Thoracic aorta endothelial cell (primary cell): ENCODE data around the gene DDX56. TPM values are rescaled to one million over a fixed set of nuclear protein-coding genes. Genes with fewer than 3 reads are reported as not detected.

Source experiments
- total RNA-seq: library from RNA; depleted of rRNA; stranded (reverse); fragments of >200 nt; gene quantifications from 2 replicates; pipeline ENCODE4 v1.2.3, GENCODE V29; 2012

DDX56 gene, protein sequence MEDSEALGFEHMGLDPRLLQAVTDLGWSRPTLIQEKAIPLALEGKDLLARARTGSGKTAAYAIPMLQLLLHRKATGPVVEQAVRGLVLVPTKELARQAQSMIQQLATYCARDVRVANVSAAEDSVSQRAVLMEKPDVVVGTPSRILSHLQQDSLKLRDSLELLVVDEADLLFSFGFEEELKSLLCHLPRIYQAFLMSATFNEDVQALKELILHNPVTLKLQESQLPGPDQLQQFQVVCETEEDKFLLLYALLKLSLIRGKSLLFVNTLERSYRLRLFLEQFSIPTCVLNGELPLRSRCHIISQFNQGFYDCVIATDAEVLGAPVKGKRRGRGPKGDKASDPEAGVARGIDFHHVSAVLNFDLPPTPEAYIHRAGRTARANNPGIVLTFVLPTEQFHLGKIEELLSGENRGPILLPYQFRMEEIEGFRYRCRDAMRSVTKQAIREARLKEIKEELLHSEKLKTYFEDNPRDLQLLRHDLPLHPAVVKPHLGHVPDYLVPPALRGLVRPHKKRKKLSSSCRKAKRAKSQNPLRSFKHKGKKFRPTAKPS
- total RNA-seq = 60.5 and 60.6 TPM in 2 replicates

GRCh38 chr7:44573464-44574286 lies at the start of gene DDX56:
TSS of gene DDX56 (minus strand) at chr7:44573908. CDS start at chr7:44573895, 13 bp downstream.

GRCh38 chr7:44606341-44607140 lies 32.8 kb upstream of the DDX56 start, which contains the start of gene OGDH:
TSS of gene OGDH (plus strand) at chr7:44606627. CDS start at chr7:44624344, 17,717 bp downstream.

GRCh38 chr7:44581879-44582603 lies 8.3 kb upstream of the DDX56 start, which contains the start of gene TMED4:
TSS of gene TMED4 (minus strand) at chr7:44582231. CDS start at chr7:44582206, 25 bp downstream.

GRCh38 chr7:44541028-44541869 lies 32.5 kb downstream of the DDX56 start, which contains the start of gene NPC1L1:
TSS of gene NPC1L1 (minus strand) at chr7:44541330. CDS start at chr7:44541259, 71 bp downstream.

Other genes starting within 250 kb of the DDX56 start
- 1.1 and 1.8 TPM in 2 replicates for gene CAMK2B, start 248.3 kb downstream of the DDX56 start, total RNA-seq
- 74.5 and 81.8 TPM in 2 replicates for gene NUDCD3, start 83.2 kb downstream of the DDX56 start, total RNA-seq
- not detected in 2 replicates for gene NPC1L1, start 32.6 kb downstream of the DDX56 start, total RNA-seq
- 73.5 and 87.5 TPM in 2 replicates for gene TMED4, start 8.3 kb upstream of the DDX56 start, total RNA-seq
- gene OGDH, start 32.7 kb upstream of the DDX56 start, total RNA-seq = 58.6 and 72.6 TPM in 2 replicates
- gene ZMIZ2, start 174.9 kb upstream of the DDX56 start, total RNA-seq = 19.8 and 29.1 TPM in 2 replicates
- gene PPIA, start 222.8 kb upstream of the DDX56 start, total RNA-seq = 3,497 and 3,703 TPM in 2 replicates